Eye (tissue), 1 donor: ENCODE results near the gene EOLA2.
"Not testable (repeated sequence)": the region's sequence is repeated elsewhere in the genome, so short reads cannot be mapped to it uniquely, and the experiment has no call there.

Source experiments
- DNase-seq: peaks from one replicate; pipeline ENCODE4 v3.0.0-alpha.2; 2015

The EOLA2 gene

DNA sequence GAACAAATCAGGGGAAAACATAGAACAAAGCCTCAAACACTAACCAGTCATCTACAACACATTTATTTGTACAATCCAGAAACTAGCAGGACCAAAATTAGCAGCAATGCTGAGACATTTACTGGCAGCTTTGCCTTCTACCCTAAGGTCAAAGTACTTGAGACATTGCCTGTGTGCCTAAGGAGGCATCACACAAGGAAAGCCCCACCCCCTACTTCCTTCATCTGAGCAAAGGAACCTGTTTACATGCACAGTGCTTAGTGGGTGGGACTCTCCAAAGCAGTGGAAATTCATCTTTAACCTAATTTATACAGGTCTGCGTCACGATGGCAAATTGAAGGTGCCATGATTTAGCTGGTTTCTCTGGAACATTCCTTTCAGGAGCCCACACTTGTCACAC is 6.1 kb downstream of the EOLA2 start:
- DNase-seq, result not testable (repeated sequence)

DNA sequence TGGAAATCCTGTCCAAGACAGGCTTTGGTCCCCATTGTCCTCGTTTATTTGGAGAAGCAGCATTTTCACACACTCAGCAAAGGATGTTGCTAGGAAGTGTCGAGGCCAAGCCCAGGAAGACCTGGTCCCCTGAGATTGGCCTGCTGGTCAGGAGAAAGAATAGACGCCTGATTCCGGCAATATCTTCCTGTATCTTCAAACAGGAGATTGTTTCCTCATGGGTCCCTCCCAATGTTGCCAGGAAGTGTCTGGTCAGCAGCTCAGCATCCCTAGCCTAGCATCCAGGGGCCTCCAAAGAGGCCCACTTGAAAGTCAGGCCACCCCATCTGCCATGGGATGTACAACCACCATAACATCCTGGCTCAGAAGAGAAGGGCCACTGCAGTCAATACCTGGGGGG is 6.9 kb downstream of the EOLA2 start:
- DNase-seq, result not testable (repeated sequence)

DNA sequence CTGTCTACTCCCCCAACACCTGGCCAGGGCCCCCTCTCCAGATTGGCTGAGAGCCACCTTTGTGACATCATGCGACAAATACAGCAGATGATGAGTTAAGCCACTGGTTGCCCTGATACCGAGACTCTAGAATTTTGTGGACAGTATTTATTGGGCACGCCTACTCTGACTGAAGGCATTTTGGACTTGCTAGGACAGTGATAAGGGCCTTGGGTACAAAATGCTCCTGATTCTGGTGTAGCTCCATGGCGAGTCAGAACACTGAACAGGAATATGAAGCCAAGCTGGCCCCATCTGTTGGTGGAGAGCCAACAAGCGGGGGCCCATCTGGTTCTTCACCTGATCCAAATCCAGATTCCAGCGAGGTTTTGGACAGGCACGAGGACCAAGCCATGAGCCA is 8.9 kb downstream of the EOLA2 start, which contains the start of gene HSFX4:
HSFX4 (plus strand) TSS at position 174 of the 400 bp plus-strand sequence; CDS start at position 246, 72 bp downstream.
- not testable (repeated sequence) for DNase-seq

DNA sequence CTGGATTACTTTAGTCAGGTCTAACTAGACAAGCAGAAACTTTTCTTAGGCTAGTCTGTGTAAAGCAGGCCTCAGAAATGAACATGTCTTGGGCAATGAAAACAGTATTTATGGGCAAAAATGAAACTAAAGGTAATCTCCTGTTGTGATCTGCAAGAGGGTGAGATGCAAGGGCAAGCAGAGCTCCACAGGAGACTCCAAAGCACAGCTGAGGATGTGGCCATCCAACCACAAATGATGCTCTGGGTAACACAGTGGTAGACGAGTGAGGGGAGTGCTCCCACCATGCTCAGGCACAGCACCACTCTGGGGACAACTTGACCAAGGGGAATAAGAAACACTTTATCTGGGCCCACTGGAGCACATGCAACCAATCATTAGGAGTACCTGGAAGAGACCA is 9.7 kb downstream of the EOLA2 start:
- DNase-seq, result not testable (repeated sequence)

DNA sequence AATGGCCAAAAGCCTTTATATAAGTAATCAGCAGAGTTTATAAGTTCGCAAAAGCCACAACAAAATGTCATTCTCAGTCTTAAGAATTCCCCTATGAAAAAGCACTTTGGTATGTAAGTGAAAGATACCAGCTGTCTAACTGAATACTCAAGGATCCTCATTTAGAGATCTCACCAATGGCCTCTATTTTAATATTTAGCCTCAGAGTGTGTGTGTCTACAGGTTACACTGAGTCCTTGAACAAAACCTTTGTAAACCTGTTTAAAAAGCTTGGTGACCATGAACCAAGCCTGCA is 10.4 kb downstream of the EOLA2 start:
- not testable (repeated sequence) for DNase-seq

DNA sequence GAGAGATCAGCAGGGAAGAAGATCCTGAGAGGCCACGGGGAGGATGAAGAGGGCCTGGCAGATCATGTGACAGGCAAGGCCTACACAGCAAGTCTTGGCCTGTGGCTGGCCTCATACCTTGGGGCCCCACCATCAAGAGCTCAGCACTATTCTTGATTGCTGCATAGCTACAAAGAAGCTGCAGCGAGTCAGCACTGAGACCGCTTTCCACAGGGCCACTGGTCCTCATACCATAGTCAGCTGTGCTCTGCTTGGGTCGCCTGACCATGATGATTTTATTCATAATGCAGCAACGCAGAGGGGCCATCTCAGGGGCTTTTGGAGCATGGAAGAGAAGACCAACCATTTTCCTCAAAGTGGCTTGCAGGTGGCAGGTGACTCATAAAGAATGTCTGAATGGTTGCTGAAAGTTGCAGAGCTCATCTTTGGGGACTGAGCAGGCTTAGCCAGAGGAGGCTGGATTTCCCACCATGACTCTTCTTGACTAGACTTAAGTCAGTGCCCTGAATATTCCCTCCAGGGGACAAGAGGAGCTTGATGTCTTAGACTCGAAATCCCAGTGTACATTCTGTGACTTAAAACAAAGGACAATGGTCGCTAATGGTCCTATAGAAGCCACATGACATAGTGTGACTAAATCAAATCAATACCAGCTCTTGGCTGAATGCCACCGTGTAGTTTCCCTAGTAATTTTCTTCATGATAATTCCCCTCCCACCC is 10.9 kb downstream of the EOLA2 start:
- DNase-seq, result not testable (repeated sequence)

DNA sequence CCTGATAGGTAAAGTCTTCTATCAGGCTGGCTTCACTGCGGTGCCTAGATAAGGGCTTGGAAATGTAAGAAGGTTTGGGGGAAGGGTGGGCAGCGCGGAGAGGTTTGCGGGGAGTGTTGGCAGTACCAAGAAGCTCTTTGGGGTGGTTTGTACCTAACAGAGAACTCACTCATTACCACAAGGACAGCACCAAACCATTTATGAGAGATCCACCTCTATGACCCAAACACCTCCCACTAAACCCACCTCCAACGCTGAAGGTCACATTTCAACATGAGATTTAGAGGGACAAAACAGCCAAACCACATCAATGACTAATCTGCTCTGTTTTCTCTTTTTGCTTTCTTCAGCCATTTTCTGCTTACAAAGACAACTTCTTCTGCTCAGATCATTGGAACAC is 13.9 kb downstream of the EOLA2 start:
- DNase-seq, result not testable (repeated sequence)

DNA sequence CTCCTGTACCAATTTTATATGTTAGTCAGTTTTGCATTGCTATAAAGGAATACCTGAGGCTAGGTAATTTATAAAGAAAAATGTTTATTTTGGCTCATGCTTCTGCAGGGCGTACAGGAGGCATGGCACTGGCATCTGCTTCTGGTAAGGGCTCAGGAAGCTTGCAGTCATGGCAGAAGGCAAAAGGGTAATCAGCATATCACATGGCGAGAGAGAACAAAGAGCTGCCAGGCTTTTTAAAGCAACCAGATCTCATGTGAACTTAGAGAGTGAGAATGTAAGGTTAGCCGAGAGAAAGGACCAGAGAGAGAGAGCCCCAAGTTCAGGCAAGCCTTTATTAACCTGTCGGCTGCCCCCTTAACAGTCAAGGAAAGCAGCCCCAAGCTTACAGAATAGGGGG is 14.5 kb downstream of the EOLA2 start:
- not testable (repeated sequence) for DNase-seq

DNA sequence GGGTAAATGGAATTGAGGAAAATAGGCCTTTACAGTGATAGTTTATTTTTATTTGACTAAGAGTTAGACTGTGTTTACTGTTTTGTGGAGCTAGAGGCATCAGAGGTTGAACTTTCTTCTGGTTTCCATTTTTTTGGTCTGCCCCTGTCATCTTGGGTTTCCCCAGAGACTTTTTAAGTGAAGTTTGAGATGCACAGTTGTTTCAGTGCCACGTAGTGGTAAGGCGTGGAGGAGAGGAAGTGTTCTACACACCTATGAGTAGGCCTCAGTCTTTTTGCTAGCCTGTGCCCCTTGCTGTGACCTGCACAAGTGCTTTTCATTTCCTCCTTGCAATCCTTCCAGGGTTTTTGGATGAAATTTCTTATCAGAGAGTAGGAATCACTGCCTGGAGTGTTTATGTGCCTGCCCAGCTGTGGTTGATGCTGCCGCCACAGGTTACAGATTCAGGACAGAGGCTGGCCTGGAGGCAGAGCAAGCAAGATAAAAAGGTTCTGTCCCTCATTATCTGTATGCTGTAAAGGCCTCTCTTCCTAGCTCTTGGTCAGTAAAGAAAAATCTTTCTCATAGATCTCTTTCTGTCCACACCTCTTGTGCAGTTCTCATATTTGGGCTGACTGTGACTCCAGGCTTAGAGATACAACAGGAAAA is 21.4 kb downstream of the EOLA2 start:
- no peak for DNase-seq

DNA sequence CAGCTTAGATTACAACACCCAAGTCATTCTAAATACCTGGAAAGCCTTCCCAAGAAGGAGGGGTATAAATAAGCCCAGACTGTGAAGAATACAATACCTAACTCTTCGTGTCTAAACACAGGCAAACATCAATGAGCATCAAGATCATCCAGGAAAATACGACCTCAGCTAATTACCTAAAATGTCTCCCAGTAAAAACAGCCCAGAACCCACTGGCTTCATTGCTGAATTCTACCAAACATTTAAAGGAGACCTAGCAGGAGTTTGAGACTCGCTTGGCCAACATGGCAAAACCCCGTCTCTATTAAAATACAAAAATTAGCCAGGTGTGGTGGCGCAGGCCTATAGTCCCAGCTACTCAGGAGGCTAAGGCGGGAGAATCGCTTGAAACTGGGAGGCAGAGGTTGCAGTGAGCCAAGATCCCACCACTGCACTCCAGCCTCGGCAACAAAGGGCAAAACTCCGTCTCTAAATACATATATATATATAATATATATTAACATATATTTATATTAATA is 28.1 kb downstream of the EOLA2 start:
- DNase-seq, result peak; percentile 45

DNA sequence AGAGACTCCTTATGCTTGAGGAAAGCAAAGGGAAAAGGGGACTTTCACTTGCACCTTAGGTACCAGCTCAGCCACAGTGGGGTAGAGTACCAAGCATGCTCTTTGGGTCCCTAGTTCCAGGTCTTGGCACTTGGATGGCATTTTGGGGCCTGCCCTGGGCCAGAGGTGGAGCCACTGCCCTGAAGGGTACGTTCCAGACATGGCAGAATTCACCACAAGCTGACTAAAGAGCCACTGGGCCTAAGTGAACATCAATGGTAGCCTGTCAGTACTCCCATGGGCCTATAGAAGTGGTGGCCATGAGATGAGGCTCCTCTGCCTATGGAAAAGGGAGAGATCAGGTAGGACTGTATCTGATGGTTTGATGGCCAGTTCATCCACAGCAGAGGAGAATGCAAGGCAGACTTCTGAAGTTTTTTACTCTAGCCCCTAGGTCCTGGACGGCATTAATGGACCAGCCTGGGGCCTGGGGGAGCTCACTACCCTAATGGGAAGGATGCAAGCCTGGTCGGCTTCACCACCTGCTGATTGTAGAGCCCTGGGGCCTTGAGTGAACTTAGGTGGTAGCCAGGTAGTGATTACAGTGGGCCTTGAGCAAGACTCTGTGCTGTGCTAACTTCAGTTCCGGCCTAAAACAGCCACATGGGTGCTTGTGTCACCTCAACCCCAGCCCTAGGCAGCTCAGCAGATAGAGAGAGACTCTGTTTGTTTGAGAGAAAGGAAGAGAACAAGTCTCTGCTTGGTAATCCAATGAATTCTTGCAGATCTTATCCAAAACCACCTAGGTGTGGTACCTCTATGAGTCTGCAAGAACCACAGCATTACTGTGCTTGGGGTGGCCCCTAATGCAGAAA is 28.7 kb downstream of the EOLA2 start:
- peak; percentile 2 for DNase-seq

DNA sequence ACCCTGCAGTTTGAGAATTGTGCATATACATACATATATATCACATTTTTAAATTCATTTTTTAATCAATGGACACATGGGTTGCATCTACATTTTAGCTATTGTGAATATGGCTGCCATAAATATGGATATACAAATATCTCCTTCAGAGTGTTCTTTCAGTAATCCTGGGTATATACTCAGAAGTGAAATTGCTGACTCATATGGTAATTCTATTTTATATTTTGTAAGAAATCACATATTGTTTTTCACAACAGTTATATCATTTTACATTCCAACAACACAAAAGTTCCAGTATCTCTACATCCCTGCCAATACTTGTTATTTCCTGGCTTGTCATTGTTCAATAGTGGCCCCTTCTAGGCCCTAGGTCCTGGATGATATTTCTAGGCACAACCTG is 29.6 kb downstream of the EOLA2 start:
- DNase-seq, result no peak

DNA sequence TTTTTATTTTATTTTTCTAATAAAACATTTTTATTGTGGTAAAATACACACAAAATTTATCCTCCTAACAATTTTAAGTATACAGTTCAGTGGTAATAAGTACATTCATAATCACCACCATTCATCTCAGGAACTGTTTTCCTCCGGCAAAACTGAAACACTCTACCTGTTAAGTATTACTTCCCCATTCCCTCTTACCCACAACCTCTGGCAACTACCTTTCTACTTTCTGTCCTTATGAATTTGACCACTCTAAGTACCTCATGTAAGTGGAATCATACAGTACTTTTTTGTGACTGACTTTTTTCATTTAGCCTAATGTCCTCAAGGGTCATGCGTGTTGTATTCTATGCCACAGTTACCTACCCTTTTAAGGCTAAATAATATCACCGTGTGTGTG is 30.0 kb downstream of the EOLA2 start:
- no peak for DNase-seq

DNA sequence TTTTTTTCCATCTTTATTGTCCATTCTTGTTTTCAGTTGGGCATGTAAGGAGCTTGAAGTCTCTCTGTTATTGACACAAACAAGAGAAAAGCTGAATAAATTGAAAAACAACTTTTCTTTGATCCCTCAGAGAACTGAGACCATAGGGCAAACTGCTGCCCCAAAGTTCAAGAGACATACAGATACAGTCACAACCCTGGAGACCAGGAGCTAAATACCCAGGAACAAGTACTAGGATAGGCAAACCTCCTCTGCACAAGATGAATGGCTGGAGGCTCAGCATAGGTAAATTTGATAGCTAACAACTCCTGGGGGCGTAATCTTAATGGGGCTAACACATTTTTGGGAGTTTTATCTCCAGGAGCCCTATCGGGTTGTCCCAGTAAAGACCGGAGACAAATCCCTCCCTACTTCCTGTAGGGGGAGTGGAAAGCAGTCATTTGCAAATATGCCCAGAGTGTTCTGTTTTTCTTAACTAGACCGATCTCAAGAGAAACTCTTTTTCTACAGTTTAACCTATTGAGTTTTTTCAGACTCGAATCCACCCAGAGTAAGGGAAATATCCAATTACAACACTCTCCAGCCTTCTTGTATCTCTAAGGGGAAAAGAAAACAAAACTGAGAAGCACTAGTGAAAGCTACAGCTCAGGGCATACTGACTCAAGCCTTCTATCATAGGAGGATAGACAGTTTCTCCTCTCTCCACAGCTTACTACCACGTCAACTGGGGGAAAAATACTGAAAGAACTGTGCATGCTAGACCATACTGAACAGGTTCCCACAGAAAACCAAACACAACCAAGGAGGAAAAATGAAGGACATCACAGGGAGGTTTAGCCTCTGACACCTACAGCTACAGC is 34.2 kb downstream of the EOLA2 start:
- no peak for DNase-seq

DNA sequence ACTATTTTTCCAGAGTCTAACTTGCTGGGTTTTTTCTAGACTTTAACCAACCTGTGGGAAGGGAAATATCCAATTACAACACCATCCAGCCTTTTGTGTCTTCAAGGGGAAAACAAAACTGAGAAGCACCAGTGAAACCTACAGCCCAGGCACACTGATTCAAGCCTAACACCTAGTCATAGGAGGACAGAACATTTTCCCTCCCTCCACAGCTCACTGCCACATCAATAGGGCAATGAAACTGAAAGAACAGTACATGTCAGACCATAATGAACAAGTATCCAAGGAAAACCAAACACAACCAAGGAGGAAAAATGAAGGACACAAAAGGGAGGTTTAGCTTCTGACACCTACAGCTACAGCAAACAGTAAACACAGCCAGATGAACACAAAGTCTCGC is 39.7 kb downstream of the EOLA2 start:
- no peak for DNase-seq

DNA sequence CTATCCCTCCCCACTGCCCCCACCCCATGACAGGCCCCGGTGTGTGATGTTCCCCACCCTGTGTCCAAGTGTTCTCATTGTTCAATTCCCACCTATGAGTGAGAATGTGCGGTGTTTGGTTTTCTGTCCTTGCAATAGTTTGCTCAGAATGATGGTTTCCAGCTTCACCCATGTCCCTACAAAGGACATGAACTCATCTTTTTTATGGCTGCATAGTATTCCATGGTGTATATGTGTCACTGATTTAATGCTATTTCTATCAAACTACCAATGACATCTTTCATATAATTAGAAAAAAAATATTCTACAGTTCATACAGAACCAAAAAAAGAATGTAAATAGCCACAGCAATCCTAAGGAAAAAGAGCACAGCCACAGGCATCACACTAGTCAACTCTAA is 47.5 kb downstream of the EOLA2 start:
- not testable (repeated sequence) for DNase-seq
